CD4-positive, alpha-beta T cell treated with Interleukin-6 for 4 hours (primary cell): ENCODE data around the gene CLBA1.
A peak's percentile ranks its signal among the peaks of the same experiment; 100 is the strongest.

ENCODE experiments used
- DNase-seq: peaks from one replicate; pipeline ENCODE4 v3.0.0-alpha.2; 2020; ENCODE audit warnings: mixed read lengths

Gene CLBA1

GRCh38 chr14:105006831-105007592 lies 21.4 kb downstream of the CLBA1 start:
- no peak for DNase-seq

GRCh38 chr14:105007593-105008264 lies 22.1 kb downstream of the CLBA1 start:
- no peak for DNase-seq

- DNase-seq = no peak
Measured at GRCh38 chr14:105010106-105010505, 24.5 kb downstream of the CLBA1 start.

- DNase-seq = no peak
Measured at GRCh38 chr14:105010891-105011291, 25.3 kb downstream of the CLBA1 start.

- no peak for DNase-seq
Measured at GRCh38 chr14:105011312-105011990, 25.9 kb downstream of the CLBA1 start.

GRCh38 chr14:105012171-105012985 lies 26.8 kb downstream of the CLBA1 start:
- DNase-seq = peak; percentile 12

- DNase-seq = no peak
Measured at GRCh38 chr14:105013150-105013785, 27.7 kb downstream of the CLBA1 start.

GRCh38 chr14:105014032-105014431 lies 28.4 kb downstream of the CLBA1 start:
- DNase-seq = no peak

- DNase-seq = no peak
Measured at GRCh38 chr14:105014631-105015030, 29.0 kb downstream of the CLBA1 start.

- DNase-seq = peak; percentile 17
Measured at GRCh38 chr14:105015242-105015641, 29.7 kb downstream of the CLBA1 start.

- DNase-seq = no peak
Measured at GRCh38 chr14:105015905-105016304, 30.3 kb downstream of the CLBA1 start.

GRCh38 chr14:105018414-105018813 lies 32.8 kb downstream of the CLBA1 start:
- no peak for DNase-seq

GRCh38 chr14:105019861-105020814 lies 34.5 kb downstream of the CLBA1 start:
- DNase-seq = peak; percentile 58

- DNase-seq = peak; percentile 99
Measured at GRCh38 chr14:105020815-105021655, 35.4 kb downstream of the CLBA1 start, which contains the start of gene CDCA4. CDCA4 (minus strand) TSS chr14:105021083; CDS start chr14:105011929, 9,154 bp downstream.

GRCh38 chr14:105021656-105022275 lies 36.2 kb downstream of the CLBA1 start:
- DNase-seq = peak; percentile 58

GRCh38 chr14:105022276-105022670 lies 36.7 kb downstream of the CLBA1 start:
- DNase-seq = no peak

- no peak for DNase-seq
Measured at GRCh38 chr14:105023144-105023543, 37.6 kb downstream of the CLBA1 start.

- DNase-seq = no peak
Measured at GRCh38 chr14:105023791-105024480, 38.3 kb downstream of the CLBA1 start.

- DNase-seq = no peak
Measured at GRCh38 chr14:105025429-105025828, 39.8 kb downstream of the CLBA1 start.
